Ishikawa (cell line): ENCODE data around the gene CSF1.

Experiments used
- CEBPB ChIP-seq: IDR thresholded peaks from 2 replicates; pipeline ENCODE4 v1.6.1; 2012
- CREB1 ChIP-seq: IDR thresholded peaks from 2 replicates; pipeline ENCODE4 v1.6.1; 2012; ENCODE audit warnings: low read depth
- EGR1 ChIP-seq: IDR thresholded peaks from 2 replicates; pipeline ENCODE4 v1.6.1; 2012
- EP300 ChIP-seq: IDR thresholded peaks from 2 replicates; pipeline ENCODE4 v1.6.1; 2012; ENCODE audit warnings: borderline replicate concordance
- FOXM1 ChIP-seq: IDR thresholded peaks from 2 replicates; pipeline ENCODE4 v1.6.1; 2012; ENCODE audit warnings: low read depth, borderline replicate concordance
- NFIC ChIP-seq: IDR thresholded peaks from 2 replicates; pipeline ENCODE4 v1.6.1; 2012
- RAD21 ChIP-seq: IDR thresholded peaks from 2 replicates; pipeline ENCODE4 v1.6.1; 2012; ENCODE audit warnings: low read depth
- TAF1 ChIP-seq: IDR thresholded peaks from 2 replicates; pipeline ENCODE4 v1.6.1; 2012; ENCODE audit warnings: low read depth, mild to moderate bottlenecking
- TCF12 ChIP-seq: IDR thresholded peaks from 2 replicates; pipeline ENCODE4 v1.6.1; 2012; ENCODE audit warnings: low read depth
- TEAD4 ChIP-seq: IDR thresholded peaks from 2 replicates; pipeline ENCODE4 v1.6.1; 2012
- YY1 ChIP-seq: IDR thresholded peaks from 2 replicates; pipeline ENCODE4 v1.6.1; 2012; ENCODE audit warnings: low read depth
- ZBTB7A ChIP-seq: IDR thresholded peaks from 2 replicates; pipeline ENCODE4 v1.6.1; 2012; ENCODE audit warnings: low read depth
- TF ChIP-seq, protein P1 (sequence below): IDR thresholded peaks from 2 replicates; pipeline ENCODE4 v1.6.1; 2012; ENCODE audit warnings: low read depth, mild to moderate bottlenecking
- TF ChIP-seq, protein P2 (sequence below): IDR thresholded peaks from 2 replicates; pipeline ENCODE4 v1.6.1; 2012
- TF ChIP-seq, protein P3 (sequence below): IDR thresholded peaks from 2 replicates; pipeline ENCODE4 v1.6.1; 2012

Gene CSF1

DNA sequence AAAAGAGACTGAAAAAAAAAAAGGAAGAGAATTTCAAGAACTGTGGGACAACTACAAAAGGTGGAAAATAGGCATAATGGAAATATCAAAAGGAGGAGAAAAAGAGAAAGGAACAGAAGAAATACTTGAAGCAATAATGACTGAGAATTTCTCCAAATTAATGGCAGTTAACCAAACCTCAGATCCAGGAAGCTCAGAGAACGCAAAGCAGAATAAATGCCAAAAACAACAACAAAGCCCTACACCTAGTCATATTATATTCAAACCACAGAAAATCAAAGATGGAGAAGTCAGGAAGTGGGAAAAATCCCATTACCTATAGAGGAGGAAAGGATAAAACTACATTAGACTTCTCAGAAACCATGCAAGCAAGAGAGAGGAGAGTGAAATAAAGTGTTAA lies 53.2 kb downstream of the CSF1 start:
- TF ChIP-seq, protein P1, sequence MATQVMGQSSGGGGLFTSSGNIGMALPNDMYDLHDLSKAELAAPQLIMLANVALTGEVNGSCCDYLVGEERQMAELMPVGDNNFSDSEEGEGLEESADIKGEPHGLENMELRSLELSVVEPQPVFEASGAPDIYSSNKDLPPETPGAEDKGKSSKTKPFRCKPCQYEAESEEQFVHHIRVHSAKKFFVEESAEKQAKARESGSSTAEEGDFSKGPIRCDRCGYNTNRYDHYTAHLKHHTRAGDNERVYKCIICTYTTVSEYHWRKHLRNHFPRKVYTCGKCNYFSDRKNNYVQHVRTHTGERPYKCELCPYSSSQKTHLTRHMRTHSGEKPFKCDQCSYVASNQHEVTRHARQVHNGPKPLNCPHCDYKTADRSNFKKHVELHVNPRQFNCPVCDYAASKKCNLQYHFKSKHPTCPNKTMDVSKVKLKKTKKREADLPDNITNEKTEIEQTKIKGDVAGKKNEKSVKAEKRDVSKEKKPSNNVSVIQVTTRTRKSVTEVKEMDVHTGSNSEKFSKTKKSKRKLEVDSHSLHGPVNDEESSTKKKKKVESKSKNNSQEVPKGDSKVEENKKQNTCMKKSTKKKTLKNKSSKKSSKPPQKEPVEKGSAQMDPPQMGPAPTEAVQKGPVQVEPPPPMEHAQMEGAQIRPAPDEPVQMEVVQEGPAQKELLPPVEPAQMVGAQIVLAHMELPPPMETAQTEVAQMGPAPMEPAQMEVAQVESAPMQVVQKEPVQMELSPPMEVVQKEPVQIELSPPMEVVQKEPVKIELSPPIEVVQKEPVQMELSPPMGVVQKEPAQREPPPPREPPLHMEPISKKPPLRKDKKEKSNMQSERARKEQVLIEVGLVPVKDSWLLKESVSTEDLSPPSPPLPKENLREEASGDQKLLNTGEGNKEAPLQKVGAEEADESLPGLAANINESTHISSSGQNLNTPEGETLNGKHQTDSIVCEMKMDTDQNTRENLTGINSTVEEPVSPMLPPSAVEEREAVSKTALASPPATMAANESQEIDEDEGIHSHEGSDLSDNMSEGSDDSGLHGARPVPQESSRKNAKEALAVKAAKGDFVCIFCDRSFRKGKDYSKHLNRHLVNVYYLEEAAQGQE = no peak
- TF ChIP-seq EGR1 = no peak

DNA sequence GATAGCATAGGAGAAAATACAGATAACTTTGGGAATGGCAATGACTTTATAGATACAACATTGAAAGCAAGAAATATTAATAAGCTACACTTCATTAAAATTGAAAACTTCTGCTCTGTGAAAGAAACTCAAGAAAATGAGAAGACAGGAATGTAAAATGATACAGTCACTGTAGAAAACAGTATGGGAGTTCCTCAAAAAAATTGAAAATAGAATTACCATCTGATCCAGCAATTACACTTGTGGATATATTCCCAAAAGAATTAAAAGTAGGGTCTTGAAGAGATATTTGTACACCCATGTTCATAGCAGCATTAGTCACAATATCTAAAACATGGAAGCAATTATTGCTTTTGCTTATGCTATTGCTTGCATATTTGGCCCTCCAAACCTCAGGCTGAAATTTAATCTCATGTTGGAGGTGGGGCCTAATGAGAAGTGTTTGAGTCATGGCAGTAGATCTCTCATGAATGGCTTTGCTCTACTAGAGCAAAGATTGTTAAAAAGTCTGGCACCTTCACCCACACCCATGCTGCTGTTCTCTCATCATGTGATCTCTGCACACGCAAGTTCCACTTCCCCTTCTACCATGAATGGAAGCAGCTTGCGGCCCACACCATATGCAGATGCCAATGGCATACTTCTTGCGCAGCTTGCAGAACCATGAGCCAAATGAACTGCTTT lies 58.6 kb downstream of the CSF1 start:
- TF ChIP-seq, protein P2, sequence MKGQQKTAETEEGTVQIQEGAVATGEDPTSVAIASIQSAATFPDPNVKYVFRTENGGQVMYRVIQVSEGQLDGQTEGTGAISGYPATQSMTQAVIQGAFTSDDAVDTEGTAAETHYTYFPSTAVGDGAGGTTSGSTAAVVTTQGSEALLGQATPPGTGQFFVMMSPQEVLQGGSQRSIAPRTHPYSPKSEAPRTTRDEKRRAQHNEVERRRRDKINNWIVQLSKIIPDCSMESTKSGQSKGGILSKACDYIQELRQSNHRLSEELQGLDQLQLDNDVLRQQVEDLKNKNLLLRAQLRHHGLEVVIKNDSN = peak; percentile 42; the same call in 1 of the 2 replicates
- TF ChIP-seq CREB1 = no peak

DNA sequence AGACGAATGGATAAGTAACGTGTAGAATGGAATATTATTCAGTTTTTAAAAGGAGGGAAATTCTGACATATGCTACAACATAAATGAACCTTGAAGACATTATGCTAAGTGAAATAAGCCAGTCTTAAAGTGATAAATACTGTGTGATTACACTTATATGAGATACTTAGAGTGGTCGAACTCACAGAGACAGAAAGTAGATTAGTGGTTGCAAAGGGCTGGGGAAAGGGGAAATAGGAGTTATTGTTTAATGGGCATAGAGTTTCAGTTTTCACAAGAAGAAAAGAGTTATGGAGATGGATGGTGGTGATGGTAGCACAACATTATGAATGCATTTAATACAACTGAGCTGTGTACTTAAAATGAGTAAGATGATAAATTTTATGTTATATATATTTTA lies 59.3 kb downstream of the CSF1 start:
- TF ChIP-seq ZBTB7A (no peak), TAF1 (no peak), NFIC (no peak), TEAD4 (no peak), EP300 (no peak), YY1 (no peak)

DNA sequence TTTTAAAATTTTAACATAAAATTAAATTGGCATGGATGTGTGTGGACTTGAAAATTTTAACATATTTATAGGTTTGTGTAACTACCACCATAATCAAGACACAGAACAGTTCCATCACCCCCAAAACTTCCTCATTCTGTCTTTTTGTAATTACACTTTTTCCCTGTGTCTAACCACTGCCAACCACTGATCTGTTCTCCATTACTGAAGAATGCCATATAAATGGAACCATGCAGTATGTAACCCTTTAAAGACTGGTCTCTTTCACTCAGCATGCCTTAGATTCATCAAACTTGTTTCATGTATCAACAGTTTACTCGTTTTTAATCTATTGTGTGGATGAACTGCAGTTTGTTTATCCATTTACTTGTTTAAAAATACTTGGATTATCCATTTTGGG lies 60.9 kb downstream of the CSF1 start:
- TF ChIP-seq, protein P3, sequence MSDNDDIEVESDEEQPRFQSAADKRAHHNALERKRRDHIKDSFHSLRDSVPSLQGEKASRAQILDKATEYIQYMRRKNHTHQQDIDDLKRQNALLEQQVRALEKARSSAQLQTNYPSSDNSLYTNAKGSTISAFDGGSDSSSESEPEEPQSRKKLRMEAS = no peak
- TF ChIP-seq EGR1 (no peak), TEAD4 (no peak)

DNA sequence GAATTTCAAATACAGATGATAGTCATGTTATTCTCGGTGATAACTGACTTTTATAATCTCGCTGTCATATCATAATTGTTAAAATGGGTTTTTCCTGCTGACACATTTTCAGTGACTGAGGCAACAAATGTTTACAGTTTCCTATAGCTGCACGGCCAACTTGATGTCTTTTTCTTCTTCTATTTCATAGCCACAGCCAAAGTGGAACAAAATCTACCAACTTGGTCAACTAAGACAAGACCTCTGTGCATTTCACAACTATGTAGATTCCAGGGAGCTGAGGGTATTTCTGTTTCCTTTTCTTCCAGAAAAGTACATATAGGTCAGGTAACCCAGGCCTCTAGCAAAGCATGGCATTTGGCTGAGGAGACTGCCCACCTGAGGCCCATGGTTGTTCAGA lies 63.5 kb downstream of the CSF1 start:
- no peak for TF ChIP-seq EP300
- no peak for TF ChIP-seq TCF12
- TF ChIP-seq, protein P1 = no peak
- TF ChIP-seq RAD21 = no peak
- TF ChIP-seq, protein P2 = no peak
- TF ChIP-seq, protein P3 = no peak
- no peak for TF ChIP-seq YY1
- TF ChIP-seq TEAD4 = no peak
- TF ChIP-seq CREB1 = no peak
- TF ChIP-seq ZBTB7A = no peak
- TF ChIP-seq CEBPB = no peak
- TF ChIP-seq FOXM1 = no peak
- no peak for TF ChIP-seq NFIC
- no peak for TF ChIP-seq EGR1

DNA sequence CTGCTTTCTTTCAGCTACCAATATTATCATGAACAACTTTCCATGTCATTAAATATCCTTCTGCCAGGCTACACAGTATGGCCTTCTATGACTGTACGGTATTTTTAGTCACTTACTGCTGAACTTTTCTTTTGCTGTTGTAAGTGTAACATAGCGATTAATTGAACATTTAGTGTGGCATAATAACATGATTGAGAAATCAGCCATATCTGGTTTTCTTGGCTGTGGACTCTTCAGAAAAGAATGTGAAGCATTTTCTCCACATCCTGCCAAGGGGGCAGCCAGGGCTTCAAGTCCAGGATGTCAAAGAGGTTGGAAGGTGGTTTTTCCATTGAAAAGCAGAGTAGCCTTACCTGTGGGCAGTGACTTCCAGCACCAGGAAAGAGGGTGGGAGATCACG lies 65.1 kb downstream of the CSF1 start:
- TF ChIP-seq TEAD4 (0 out of 2 replicates have a peak, but pooled peaks have one; percentile 14), NFIC (no peak)

DNA sequence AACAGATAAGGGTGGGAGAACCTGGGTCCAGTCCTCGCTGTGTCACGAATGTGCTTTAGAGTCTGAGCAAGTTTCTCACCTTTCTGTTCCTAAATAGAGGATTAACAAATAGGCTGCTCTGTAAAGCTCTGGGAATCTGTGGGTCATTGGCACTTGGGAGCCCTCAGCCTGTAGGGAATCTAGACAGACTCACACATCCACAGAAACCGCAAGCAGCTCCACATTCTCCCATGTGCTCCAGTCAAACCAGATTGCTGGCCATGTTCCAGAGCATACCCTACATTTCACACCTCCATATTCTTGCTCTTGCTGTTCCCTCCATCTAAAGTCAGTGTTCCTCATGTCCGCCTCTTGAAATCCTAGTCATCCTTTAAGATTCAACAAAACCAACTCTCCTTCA lies 66.1 kb downstream of the CSF1 start:
- no peak for TF ChIP-seq TCF12
- no peak for TF ChIP-seq YY1
- TF ChIP-seq ZBTB7A = no peak
- TF ChIP-seq EGR1 = no peak
- no peak for TF ChIP-seq TAF1
- TF ChIP-seq, protein P2 = no peak
- TF ChIP-seq CREB1 = no peak
- TF ChIP-seq, protein P1 = no peak
- TF ChIP-seq, protein P3 = no peak
- TF ChIP-seq EP300 = no peak
- TF ChIP-seq TEAD4 = no peak
- TF ChIP-seq NFIC = no peak
- TF ChIP-seq FOXM1 = no peak
- no peak for TF ChIP-seq CEBPB
- no peak for TF ChIP-seq RAD21
